Stimulated activated CD8-positive, alpha-beta memory T cell treated with anti-CD3 and anti-CD28 coated beads, Interleukin-15, amount 100 ng/mL, for 24 hours (primary cell): ENCODE results near the gene NDUFS4.
"Not testable (repeated sequence)": the region's sequence is repeated elsewhere in the genome, so short reads cannot be mapped to it uniquely, and the experiment has no call there.

Source experiments
- DNase-seq: peaks from one replicate; pipeline ENCODE4 v3.0.0-alpha.2; 2020; ENCODE audit warnings: low read depth

The NDUFS4 gene

DNA sequence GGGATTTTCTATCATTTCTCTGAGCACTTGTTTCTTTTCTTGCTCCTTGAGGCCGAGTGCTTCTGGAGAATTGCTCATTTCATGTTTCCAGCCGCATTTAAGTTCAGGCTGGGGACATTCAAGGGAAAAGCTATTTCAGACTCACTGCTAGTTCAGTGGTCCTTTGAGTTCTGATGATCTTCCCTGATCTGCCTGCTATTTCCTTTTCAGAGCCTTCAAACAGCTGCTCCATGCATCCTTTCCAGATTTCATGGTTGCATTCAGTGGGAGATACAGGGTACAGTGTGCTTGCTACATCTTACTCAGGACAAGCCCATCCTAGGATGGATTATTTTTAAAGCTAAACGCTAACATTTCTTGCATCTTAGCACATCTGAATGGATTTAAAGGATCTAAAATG is 14.7 kb downstream of the NDUFS4 start:
- DNase-seq: no peak

DNA sequence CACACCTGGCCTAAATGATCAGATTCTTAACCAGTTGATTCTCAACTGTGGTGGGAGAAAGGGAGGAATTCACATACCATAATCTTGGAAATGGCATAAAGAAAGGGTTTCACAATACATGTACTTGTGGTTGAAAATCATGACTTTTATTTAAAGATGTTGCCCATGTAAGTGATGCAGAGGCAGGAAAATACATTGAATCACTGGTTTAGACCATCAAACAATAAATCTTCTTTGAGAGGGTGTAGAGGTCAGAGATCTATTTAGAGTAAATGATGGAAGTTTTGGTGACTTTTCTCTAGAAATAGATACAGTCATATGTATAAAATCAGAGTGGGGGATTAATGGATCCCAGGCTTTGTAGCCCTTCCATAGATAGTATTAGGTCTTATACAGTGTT is 15.4 kb downstream of the NDUFS4 start:
- DNase-seq: no peak

- no peak for DNase-seq
Observed at GRCh38 chr5:53576674-53577073, 16.2 kb downstream of the NDUFS4 start.

DNA sequence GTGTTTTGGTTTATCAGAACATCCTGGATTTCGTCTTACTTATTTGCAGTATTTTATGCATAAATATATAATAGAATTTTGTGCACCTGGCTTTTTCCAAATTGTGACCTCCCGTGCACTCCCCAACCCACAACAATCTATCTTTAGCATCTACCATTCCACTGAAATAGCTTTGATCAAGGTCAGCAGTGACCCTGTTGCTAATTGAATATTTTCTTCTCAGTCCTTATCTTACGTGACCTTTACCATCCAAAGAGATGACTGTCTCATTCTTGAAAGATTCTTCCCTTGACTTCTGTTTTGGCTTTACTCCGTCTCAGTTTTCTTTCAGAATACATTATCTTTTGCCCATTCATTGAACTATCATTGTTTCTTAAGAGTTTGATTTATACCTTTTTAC is 18.4 kb downstream of the NDUFS4 start:
- no peak for DNase-seq

DNA sequence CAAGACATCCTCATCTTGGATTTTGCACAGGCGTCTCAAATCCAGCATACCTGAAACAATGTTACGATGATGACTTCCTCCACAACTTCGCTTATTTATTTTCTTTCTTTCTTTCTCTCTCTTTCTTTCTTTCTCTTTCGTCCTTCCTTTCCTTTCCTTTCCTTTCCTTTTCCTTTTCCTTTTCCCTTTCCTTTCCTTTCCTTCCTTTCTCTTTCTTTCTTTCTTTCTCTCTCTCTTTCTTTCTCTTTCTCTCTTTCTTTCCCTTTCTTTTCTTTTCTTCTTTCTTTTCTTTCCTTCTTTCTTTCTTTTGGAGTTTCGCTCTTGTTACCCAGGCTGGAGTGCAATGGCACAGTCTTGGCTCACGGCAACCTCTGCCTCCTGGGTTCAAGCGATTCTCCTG is 20.1 kb downstream of the NDUFS4 start:
- DNase-seq: no peak

GRCh38 chr5:53582225-53582624 is 21.8 kb downstream of the NDUFS4 start:
- no peak for DNase-seq

DNA sequence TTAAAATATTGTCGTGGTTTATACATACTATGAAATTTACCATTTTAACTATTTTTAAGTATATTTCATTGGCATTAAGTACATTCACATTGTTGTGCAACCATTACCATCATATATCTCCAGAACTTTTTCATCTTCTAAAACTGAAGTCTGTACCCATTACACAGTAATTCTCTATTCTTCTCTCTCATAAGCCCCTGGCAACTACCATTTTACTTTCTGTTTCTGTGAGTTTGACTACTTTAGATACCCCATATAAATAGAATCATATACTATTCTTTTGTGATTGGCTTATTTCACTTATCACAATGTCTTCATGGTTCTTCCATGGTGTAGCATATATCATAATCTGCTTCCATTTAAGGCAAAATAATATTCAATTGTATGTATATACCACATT is 30.3 kb downstream of the NDUFS4 start:
- no peak for DNase-seq

DNA sequence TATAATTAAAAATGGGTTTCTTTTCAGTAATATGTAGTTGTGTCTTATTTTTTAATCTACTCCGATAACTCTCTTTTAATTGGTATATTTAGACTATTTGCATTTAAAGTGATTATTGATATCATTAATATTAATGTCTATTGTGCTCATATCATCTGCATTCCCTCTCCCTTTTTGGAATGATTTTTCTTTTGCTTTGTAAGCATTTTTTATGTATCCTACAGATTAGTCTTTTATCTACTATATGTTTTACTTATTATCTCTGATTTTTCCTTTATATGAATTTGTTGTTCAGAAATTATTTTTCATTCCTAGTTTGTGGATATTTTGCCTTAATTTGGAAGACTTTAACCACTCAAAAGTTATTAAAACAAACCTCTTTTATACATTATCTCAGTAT is 34.0 kb downstream of the NDUFS4 start:
- DNase-seq: no peak

GRCh38 chr5:53597894-53598293 is 37.5 kb downstream of the NDUFS4 start:
- DNase-seq: no peak

DNA sequence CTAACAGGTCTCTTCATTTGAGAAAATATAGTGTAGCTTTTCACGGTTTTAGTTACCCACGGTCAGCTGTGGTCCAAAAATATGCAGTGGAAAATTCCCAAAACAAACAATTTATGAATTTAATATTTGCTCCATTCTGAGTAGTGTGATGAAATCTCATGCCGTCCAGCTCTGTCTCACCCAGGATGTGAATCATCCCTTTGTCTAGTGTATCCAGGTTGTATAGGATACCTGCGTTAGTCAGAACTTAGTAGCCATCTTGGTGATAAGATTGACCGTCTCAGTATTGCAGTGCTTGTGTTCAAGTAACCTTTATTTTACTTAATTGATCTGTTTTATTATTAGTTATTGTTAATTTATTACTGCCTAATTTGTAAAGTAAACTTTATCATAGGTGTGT is 41.1 kb downstream of the NDUFS4 start:
- no peak for DNase-seq

DNA sequence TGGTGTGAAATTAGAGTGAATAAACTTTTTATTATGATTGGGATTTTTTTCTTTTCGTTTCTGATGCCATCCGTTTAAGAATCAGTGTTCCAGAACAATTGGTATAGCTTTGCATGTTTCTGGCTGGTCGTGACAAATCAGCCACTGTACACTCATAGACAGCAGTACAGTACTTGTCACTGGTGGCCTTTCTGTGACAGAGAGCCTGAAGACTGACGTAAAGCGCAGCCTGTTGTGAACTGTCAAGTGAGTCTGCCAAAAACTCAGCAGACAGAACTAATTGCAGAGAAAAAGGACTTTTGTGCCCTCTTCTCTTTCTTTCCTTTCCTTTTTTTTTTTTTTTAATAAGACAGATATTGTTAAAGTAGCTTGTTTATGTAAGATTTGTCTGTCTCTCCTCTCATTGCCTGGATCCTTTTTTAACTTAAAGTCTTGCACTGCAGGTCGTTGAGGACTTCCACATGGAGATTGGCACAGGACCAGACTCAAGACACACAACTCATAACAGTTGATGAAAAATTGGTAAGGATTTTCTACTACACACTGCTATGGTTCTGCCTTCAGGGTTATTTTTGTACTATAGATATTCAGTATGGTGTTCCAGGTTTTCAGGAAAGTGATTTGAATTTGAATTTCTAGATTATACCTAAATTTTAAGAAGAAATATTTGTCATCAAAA is 42.7 kb downstream of the NDUFS4 start:
- no peak for DNase-seq

- no peak for DNase-seq
Observed at GRCh38 chr5:53604309-53604708, 43.9 kb downstream of the NDUFS4 start.

- DNase-seq: no peak
Observed at GRCh38 chr5:53607886-53608285, 47.4 kb downstream of the NDUFS4 start.

GRCh38 chr5:53608897-53609296 is 48.5 kb downstream of the NDUFS4 start:
- not testable (repeated sequence) for DNase-seq

DNA sequence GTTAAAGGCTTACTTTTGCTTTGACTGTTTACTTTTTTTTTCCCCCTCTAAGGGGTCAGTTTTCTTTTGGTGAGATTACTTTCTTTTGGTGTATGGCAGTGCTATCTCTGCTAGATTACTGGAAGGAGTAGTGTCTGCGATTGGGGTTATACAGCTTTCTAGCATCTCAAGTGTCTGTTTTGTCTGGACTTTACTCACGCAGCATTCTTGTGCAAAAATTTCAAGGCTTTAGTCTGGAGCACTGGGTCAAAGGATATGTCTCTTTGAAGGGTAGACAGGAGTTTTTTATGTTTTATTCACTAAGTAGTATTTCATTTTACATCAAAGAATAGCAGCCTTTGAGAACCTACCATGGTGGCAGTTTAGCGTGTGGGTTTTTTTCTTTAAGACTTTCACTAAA is 52.6 kb downstream of the NDUFS4 start:
- no peak for DNase-seq

DNA sequence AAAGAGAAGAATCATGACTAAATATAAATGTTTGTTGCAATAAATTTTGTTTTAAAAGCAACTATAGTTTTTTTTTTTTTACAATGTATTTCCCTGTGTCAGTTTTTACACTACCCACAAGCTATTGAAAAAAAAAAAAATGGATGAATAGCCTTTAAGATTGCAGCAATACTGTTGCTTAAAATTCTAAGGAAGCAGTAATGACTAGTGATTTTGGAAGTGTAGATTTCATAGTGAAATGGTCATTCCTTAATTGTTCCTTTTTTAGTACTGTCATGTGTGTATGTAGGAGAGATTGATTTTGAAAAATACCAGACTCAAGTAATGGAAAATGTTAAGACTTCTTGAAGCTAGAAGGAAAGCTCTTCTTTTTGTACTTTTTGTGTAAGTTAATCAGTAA is 53.1 kb downstream of the NDUFS4 start:
- no peak for DNase-seq

- no peak for DNase-seq
Observed at GRCh38 chr5:53614376-53614885, 54.0 kb downstream of the NDUFS4 start.

DNA sequence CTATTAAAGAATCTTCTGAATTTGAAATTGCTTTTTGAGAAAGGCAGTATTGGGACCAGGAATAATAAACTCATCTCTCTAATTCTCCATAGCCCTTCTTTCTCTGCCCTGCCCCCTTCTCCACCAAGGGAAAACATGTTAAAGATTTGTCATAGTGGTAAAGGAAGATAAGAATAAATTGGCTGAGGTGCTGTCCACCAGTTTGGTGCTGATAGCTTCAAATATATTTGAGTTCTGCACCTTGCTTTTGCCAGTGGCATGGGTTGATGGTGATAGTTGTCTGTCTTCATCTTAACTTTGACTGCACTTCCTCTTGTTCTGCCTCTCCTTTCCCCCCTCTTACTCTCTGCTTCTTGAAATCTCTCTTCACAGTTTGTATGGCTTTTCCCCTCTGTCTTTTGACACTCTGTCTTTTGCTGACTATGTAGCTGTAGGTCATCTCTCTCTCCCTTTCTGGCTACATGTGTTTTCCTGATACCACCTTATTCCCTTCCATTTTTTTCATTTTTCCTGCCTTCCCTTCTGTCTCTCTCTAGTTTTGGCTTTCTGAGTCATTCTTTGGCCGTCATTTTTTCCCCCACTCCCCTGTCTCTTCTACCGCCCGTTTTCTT is 56.6 kb downstream of the NDUFS4 start:
- no peak for DNase-seq

GRCh38 chr5:53631251-53631650 is 70.8 kb downstream of the NDUFS4 start:
- DNase-seq: no peak

DNA sequence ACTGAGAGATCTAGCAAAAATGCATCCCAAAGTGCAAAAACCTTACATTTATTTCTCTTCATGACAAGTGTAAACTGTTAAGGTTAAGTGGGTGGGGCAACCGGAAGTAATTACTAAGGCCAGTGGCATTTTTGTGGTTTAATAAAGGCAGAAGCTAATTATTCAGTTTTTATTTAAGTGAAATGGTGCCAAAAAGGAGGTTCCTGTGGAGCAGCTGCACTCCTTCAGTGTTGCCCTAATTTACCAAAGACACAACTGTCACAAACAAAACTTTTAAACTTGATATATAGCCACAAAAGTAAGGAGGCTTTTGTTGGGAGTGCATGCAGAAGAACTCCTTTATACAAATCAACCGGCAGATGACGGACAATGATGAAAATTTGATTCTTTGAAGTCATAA is 81.6 kb downstream of the NDUFS4 start:
- no peak for DNase-seq

- DNase-seq: no peak
Observed at GRCh38 chr5:53643445-53643844, 83.0 kb downstream of the NDUFS4 start.

GRCh38 chr5:53645078-53645477 is 84.6 kb downstream of the NDUFS4 start:
- no peak for DNase-seq

GRCh38 chr5:53649352-53649751 is 88.9 kb downstream of the NDUFS4 start:
- no peak for DNase-seq

- not testable (repeated sequence) for DNase-seq
Observed at GRCh38 chr5:53660573-53660972, 100.1 kb downstream of the NDUFS4 start.
